Suprapubic skin (tissue), 4 donors: ENCODE results near the gene ADAM11.

Source experiments
- CTCF ChIP-seq, 2 donors: fragments of 200-600 bp in 1 of 2; fragments of 450-650 bp in 1 of 2; sonication (generic) in 1 of 2; IDR thresholded peaks; one replicate each; pipeline ENCODE4 v1.5.1; 2016 to 2019; ENCODE audit warnings: antibody characterized with exemption in 2 of 2, mild to moderate bottlenecking in 1 of 2, moderate library complexity in 1 of 2
- EP300 ChIP-seq: sonication (generic); formaldehyde crosslinking; IDR thresholded peaks from one replicate; pipeline ENCODE4 v1.6.1; 2017; ENCODE audit warnings: antibody characterized with exemption
- POLR2A ChIP-seq, 2 donors: fragments of 450-650 bp; IDR thresholded peaks; one replicate each; pipeline ENCODE4 v1.6.1; 2017; ENCODE audit warnings: antibody characterized with exemption in 2 of 2, mild to moderate bottlenecking in 2 of 2, moderate library complexity in 2 of 2
- POLR2AphosphoS5 ChIP-seq, 3 donors: sonication (generic); formaldehyde crosslinking; IDR thresholded peaks; one replicate each; pipeline ENCODE4 v1.6.1; 2017; ENCODE audit warnings: antibody characterized with exemption in 3 of 3

- no peak for TF ChIP-seq CTCF (IDR thresholded peaks at IDR 0.05)
- TF ChIP-seq EP300 = no peak
- no peak for TF ChIP-seq POLR2AphosphoS5 (IDR thresholded peaks at IDR 0.05)
- no peak for TF ChIP-seq POLR2A (IDR thresholded peaks at IDR 0.05)
These were observed 513 bp downstream of the ADAM11 start for GRCh38 chr17:44759086-44759915.
